HEK293T (cell line): ENCODE results near the gene SUGT1.

Source experiments
- CTCF ChIA-PET: fragments of 350-600 bp; formaldehyde crosslinking; extraction: SDS; loops from one replicate; lab custom pipeline; 2021; ENCODE audit warnings: antibody characterized with exemption, inconsistent platforms; lab: Yijun Ruan, JAX
- POLR2A ChIA-PET: fragments of 350-600 bp; formaldehyde crosslinking; extraction: SDS; loops from one replicate; lab custom pipeline; 2020; ENCODE audit warnings: antibody characterized with exemption, inconsistent platforms; lab: Yijun Ruan, JAX
- DNase-seq: peaks from one replicate; pipeline ENCODE4 v3.0.0; 2012; ENCODE audit warnings: mixed read lengths; ENCODE audit errors: extremely low spot score
- ARNT ChIP-seq: fragments of 450-650 bp; IDR thresholded peaks from 2 replicates; pipeline ENCODE4 v1.6.1; 2017; ENCODE audit warnings: mild to moderate bottlenecking
- BHLHE40 ChIP-seq: fragments of 450-650 bp; IDR thresholded peaks from 2 replicates; pipeline ENCODE4 v1.6.1; 2016; ENCODE audit warnings: mild to moderate bottlenecking, moderate library complexity, borderline replicate concordance
- CTBP1 ChIP-seq: fragments of 450-650 bp; IDR thresholded peaks from 2 replicates; pipeline ENCODE4 v1.6.1; 2016; ENCODE audit warnings: borderline replicate concordance
- ELF4 ChIP-seq: fragments of 450-650 bp; IDR thresholded peaks from 2 replicates; pipeline ENCODE4 v1.6.1; 2017; ENCODE audit warnings: antibody characterized with exemption
- FOXA1 ChIP-seq: fragments of 450-650 bp; IDR thresholded peaks from 2 replicates; pipeline ENCODE4 v1.6.1; 2016; ENCODE audit warnings: mild to moderate bottlenecking
- FOXK2 ChIP-seq: fragments of 450-650 bp; IDR thresholded peaks from 2 replicates; pipeline ENCODE4 v1.6.1; 2016; ENCODE audit warnings: mild to moderate bottlenecking
- FOXM1 ChIP-seq: fragments of 450-650 bp; IDR thresholded peaks from 2 replicates; pipeline ENCODE4 v1.6.1; 2017; ENCODE audit warnings: mild to moderate bottlenecking, borderline replicate concordance
- HDGF ChIP-seq: fragments of 450-650 bp; IDR thresholded peaks from 2 replicates; pipeline ENCODE4 v1.6.1; 2017; ENCODE audit warnings: antibody characterized with exemption, borderline replicate concordance
- L3MBTL2 ChIP-seq: fragments of 450-650 bp; conservative IDR thresholded peaks from 2 replicates; pipeline ENCODE4 v1.6.1; 2016; ENCODE audit warnings: mild to moderate bottlenecking
- LEF1 ChIP-seq: fragments of 450-650 bp; IDR thresholded peaks from 2 replicates; pipeline ENCODE4 v1.6.1; 2017; ENCODE audit warnings: mild to moderate bottlenecking, borderline replicate concordance
- NFRKB ChIP-seq: fragments of 450-650 bp; IDR thresholded peaks from 2 replicates; pipeline ENCODE4 v1.6.1; 2016; ENCODE audit warnings: mild to moderate bottlenecking, moderate library complexity
- PKNOX1 ChIP-seq: fragments of 450-650 bp; IDR thresholded peaks from 2 replicates; pipeline ENCODE4 v1.6.1; 2016
- SP1 ChIP-seq: fragments of 450-650 bp; IDR thresholded peaks from 2 replicates; pipeline ENCODE4 v1.6.1; 2017
- SUZ12 ChIP-seq: fragments of 450-650 bp; IDR thresholded peaks from 2 replicates; pipeline ENCODE4 v1.6.1; 2016; ENCODE audit warnings: mild to moderate bottlenecking
- TARDBP ChIP-seq: fragments of 450-650 bp; IDR thresholded peaks from 2 replicates; pipeline ENCODE4 v1.6.1; 2016
- ZNF384 ChIP-seq: fragments of 450-650 bp; IDR thresholded peaks from 2 replicates; pipeline ENCODE4 v1.6.1; 2016

Gene SUGT1

DNA sequence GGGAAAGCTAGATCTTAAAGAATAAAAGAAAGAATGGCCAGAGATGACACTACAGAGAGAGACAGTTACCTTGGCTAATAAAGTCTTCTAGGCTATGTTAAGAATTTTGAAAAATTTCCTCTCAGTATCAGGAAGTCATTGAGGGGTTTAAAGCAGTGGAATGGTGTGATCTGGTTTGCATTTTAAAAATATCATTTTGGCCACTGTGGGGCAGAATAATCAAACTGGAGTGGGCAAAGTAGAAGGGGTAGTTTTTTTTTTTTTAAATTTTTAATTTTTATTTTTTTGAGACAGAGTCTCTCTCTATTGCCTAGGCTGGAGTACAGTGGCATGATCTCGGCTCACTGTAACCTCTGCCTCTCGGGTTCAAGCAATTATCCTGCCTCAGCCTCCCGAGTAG is 91.4 kb downstream of the SUGT1 start:
- TF ChIP-seq HDGF = no peak
- no peak for TF ChIP-seq FOXM1
- TF ChIP-seq ARNT = no peak
- TF ChIP-seq BHLHE40 = no peak
- no peak for TF ChIP-seq PKNOX1
- TF ChIP-seq CTBP1 = no peak
- no peak for TF ChIP-seq FOXA1
- no peak for TF ChIP-seq ELF4
- no peak for TF ChIP-seq SUZ12
- TF ChIP-seq SP1 = no peak
- TF ChIP-seq LEF1 = no peak
- no peak for TF ChIP-seq TARDBP
- TF ChIP-seq FOXK2 = no peak
- TF ChIP-seq L3MBTL2 = no peak
- no peak for TF ChIP-seq NFRKB
- no peak for TF ChIP-seq ZNF384
- CTCF ChIA-PET = interaction anchor here (1.0 kb wide), 1 partner anchor 10 kb away, joined by 3 read pairs; no protein-coding TSS in a partner anchor
- no peak for DNase-seq
- POLR2A ChIA-PET = no interaction called here

- no peak for DNase-seq
- CTCF ChIA-PET = interaction anchor here (1.0 kb wide), 1 partner anchor 11 kb away, joined by 3 read pairs; no protein-coding TSS in a partner anchor
- POLR2A ChIA-PET = no interaction called here
- TF ChIP-seq ELF4 = no peak
- no peak for TF ChIP-seq CTBP1
- TF ChIP-seq TARDBP = no peak
- TF ChIP-seq FOXK2 = no peak
- no peak for TF ChIP-seq FOXA1
- TF ChIP-seq NFRKB = no peak
- TF ChIP-seq ZNF384 = no peak
- TF ChIP-seq PKNOX1 = no peak
- no peak for TF ChIP-seq HDGF
- TF ChIP-seq L3MBTL2 = no peak
- TF ChIP-seq LEF1 = no peak
- no peak for TF ChIP-seq BHLHE40
- TF ChIP-seq FOXM1 = no peak
- no peak for TF ChIP-seq SP1
Measured at GRCh38 chr13:52744842-52745375, 92.3 kb downstream of the SUGT1 start.

DNA sequence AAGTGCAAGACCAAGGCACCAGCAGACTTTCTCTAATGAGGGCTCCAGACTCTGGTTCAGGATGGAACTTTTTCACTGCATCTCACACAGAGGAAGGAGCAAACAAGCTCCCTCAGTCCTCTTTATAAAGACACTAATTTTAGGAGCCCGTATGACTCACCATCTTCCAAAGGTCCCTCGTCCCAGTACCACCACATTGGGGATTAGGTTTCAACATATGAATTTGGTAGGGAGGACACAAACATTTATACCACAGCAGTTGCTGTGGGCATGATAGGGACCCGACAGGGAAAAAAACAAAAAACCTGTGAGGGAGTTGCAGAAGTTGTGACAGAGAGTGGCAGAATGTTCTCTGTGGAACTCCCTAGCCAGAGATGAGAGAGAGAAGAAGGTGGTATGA is 93.5 kb downstream of the SUGT1 start:
- ChIA-PET CTCF (no interaction called here), POLR2A (no interaction called here)
- TF ChIP-seq PKNOX1 = no peak
- TF ChIP-seq FOXK2 = no peak
- no peak for TF ChIP-seq CTBP1
- DNase-seq = no peak

- TF ChIP-seq FOXK2 (no peak), TARDBP (no peak), PKNOX1 (no peak), NFRKB (no peak), FOXM1 (no peak), LEF1 (no peak), FOXA1 (no peak), ARNT (no peak), ZNF384 (no peak), SUZ12 (no peak), L3MBTL2 (no peak), HDGF (no peak), CTBP1 (no peak), SP1 (no peak), BHLHE40 (no peak)
- CTCF ChIA-PET = no interaction called here
- POLR2A ChIA-PET = no interaction called here
- no peak for DNase-seq
Measured at GRCh38 chr13:52749419-52749818, 96.8 kb downstream of the SUGT1 start.
